HG03575 (cell line): ENCODE data around the gene BPI.

Experiments used
- ATAC-seq: cut with Tn5 transposase; IDR thresholded peaks from one replicate; pipeline ENCODE4 v1.9.1; 2021; ENCODE audit not compliant: unreplicated experiment, insufficient number of reproducible peaks, low FRiP score; ENCODE audit errors: extremely low read depth

BPI gene

GRCh38 chr20:38386004-38386403, 82.0 kb downstream of the BPI start:
- no peak for ATAC-seq

DNA sequence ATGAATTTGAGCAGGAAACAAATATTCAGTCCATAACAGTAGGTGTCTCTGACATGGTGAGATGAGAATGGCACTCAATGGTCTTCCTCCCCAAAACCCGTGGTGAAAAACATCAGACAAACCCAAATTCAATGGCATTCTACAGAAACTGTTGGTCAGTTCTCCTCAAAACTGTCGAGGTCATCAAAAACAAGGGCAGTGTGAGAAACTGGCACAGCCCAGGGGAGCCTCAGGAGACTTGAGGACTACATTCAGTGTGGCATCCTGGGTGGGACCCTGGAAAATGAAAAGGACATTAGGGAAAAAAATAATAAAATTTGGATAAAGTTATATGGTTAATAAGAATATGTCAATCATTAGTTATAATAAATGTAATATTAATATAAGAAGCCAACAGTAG, 82.9 kb downstream of the BPI start:
- no peak for ATAC-seq
